H1 (cell line): Measurements from ENCODE around the gene EGFL6. TPM values are rescaled to one million over a fixed set of nuclear protein-coding genes. Genes with fewer than 3 reads are reported as not detected.

Experiments
- HDAC6 ChIP-seq: IDR thresholded peaks from one replicate; pipeline ENCODE4 v1.7.1; 2012; ENCODE audit warnings: low read depth, mild to moderate bottlenecking, inconsistent platforms, low read length, moderate library complexity
- POLR2AphosphoS5 ChIP-seq: IDR thresholded peaks from 2 replicates; pipeline ENCODE4 v1.6.1; 2011; ENCODE audit warnings: low read depth, low read length
- SIN3A ChIP-seq, 2 experiments: IDR thresholded peaks in 1 of 2; conservative IDR thresholded peaks in 1 of 2; 2 replicates each; pipeline ENCODE4 v1.6.1; 2011 to 2012; ENCODE audit warnings: low read length in 2 of 2, improper control_type of control experiment in 1 of 2, low read depth in 1 of 2, mild to moderate bottlenecking in 1 of 2
- SIRT6 ChIP-seq: IDR thresholded peaks from one replicate; pipeline ENCODE4 v1.7.1; 2012; ENCODE audit warnings: low read length, inconsistent platforms
- ZNF274 ChIP-seq: IDR thresholded peaks from 2 replicates; pipeline ENCODE4 v1.7.0; 2012; ENCODE audit warnings: low read length, borderline replicate concordance; ENCODE audit errors: extremely low read depth
- polyA plus RNA-seq, 7 experiments: library from polyadenylated mRNA; depleted of rRNA in 3 of 7; stranded (reverse) in 5 of 7; unstranded in 2 of 7; fragments of >200 nt in 5 of 7; fragments of 200-250 nt in 2 of 7; gene quantifications; 1 replicate in 5 of 7; 2 replicates in 1 of 7; 4 replicates in 1 of 7; pipeline versions ENCODE4 v1.2.1 to v1.2.3, GENCODE V29; 2011 to 2013; ENCODE audit warnings: missing spikeins in 2 of 7, mixed read lengths in 2 of 7
- total RNA-seq: library from RNA; stranded (reverse); fragmentation: NEBNext Ultra II Directional; extraction: Animal tissue kit (Norgen Biotek cat#: 25700); gene quantifications from 2 replicates; pipeline ENCODE4 v1.2.1, GENCODE V29; 2021

The EGFL6 gene
- total and polyA plus RNA-seq, 2 of the 8 experiments (the other 6 are each of a cell fraction or from before 2014, with no cell fraction given): 0.93 to 1.1 TPM

DNA sequence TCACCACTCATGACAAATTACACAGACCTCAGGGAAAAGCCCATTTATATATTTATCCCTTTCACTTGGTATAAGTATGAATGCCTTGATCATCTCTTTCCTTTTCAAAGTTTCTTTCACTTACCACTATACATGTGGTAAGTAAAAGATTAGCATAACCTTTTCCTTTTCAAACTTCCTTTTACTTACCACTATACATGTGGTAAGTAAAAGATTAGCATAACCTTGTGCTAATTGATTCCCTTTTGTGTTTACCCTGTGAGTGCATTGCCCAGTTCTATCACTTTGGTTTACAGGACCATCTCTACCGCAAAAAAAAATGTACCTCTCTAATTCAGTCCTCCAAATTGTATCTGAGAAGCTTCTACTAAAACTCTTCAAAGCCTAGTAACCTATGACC is 50.8 kb downstream of the EGFL6 start (continued):
- no peak for TF ChIP-seq SIN3A (conservative IDR thresholded peaks at IDR 0.05 in 1 of 2, IDR thresholded peaks at IDR 0.05 in 1 of 2; ENCODE audit: low read depth in 1 of 2, low read length in 2 of 2)
- no peak for TF ChIP-seq SIRT6
- TF ChIP-seq POLR2AphosphoS5: no peak
- no peak for TF ChIP-seq ZNF274
- TF ChIP-seq HDAC6: no peak
